Measurements from ENCODE around the gene ATG4B. TPM values are rescaled to one million over a fixed set of nuclear protein-coding genes. Genes with fewer than 3 reads are reported as not detected.

ATG4B gene
- total and polyA plus RNA-seq, 11 donors, result 35.9 to 75.1 (median 48.3) TPM

- intact Hi-C loops (cut with DNase I), result no loop called here
- H3K36me3 ChIP-seq, result peaks cover 0 to 83% (median 52%) of the 10 kb centered on the region in 9 donors
- H3K4me3 ChIP-seq, result no peak overlapping the region
- no peak overlapping the region for H3K27ac ChIP-seq
- peaks cover 0 to 13% (median 5%) of the 10 kb centered on the region in 12 donors for H3K4me1 ChIP-seq
- WGBS, 4 donors, result 91 to 96% (median 94%) methylated on average over 24 of the region's 24 CpGs
- DNase-seq, result peak in 1 of 5 donors; percentile 34
- no peak for ATAC-seq
- TF ChIP-seq POLR2A (IDR thresholded peaks at IDR 0.05) (no peak), CTCF (IDR thresholded peaks at IDR 0.05) (no peak)
- H3K9me3 ChIP-seq, result no peaks in the 10 kb centered on the region
- H3K27me3 ChIP-seq, result no peaks in the 10 kb centered on the region
Observed at GRCh38 chr2:241677392-241677791, 39.9 kb downstream of the ATG4B start.

- peak in 1 of 5 donors; percentile 28 for DNase-seq
- intact Hi-C loops (cut with DNase I), result no loop called here
- ATAC-seq, result no peak
- no peak overlapping the region for H3K4me3 ChIP-seq
- H3K27me3 ChIP-seq, result no peaks in the 10 kb centered on the region
- no peak overlapping the region for H3K27ac ChIP-seq
- peaks cover 0 to 13% (median 5%) of the 10 kb centered on the region in 12 donors for H3K4me1 ChIP-seq
- no peaks in the 10 kb centered on the region for H3K9me3 ChIP-seq
- no peak for TF ChIP-seq CTCF (IDR thresholded peaks at IDR 0.05)
- no peak for TF ChIP-seq POLR2A (IDR thresholded peaks at IDR 0.05)
- peaks cover 0 to 89% (median 46%) of the 10 kb centered on the region in 9 donors for H3K36me3 ChIP-seq
- 92 to 95% (median 94%) methylated on average over 18 of the region's 18 CpGs for WGBS, 4 donors
Observed at GRCh38 chr2:241678307-241678706, 40.8 kb downstream of the ATG4B start.

- H3K36me3 ChIP-seq, result peaks cover 0 to 92% (median 46%) of the 10 kb centered on the region in 9 donors
- H3K4me1 ChIP-seq, result peaks cover 0 to 11% (median 4%) of the 10 kb centered on the region in 12 donors
- DNase-seq (no peak), ATAC-seq (no peak)
- intact Hi-C loops (cut with DNase I), result no loop called here
- no peak for TF ChIP-seq CTCF (IDR thresholded peaks at IDR 0.05)
- TF ChIP-seq POLR2A (IDR thresholded peaks at IDR 0.05), result no peak
- 88 to 95% (median 94%) methylated on average over 22 of the region's 22 CpGs for WGBS, 4 donors
- H3K4me3 ChIP-seq, result no peak overlapping the region
- H3K9me3 ChIP-seq, result no peaks in the 10 kb centered on the region
- H3K27me3 ChIP-seq, result no peaks in the 10 kb centered on the region
- no peak overlapping the region for H3K27ac ChIP-seq
Observed at GRCh38 chr2:241678784-241679540, 41.5 kb downstream of the ATG4B start.

- H3K4me3 ChIP-seq, result no peak overlapping the region
- ATAC-seq (no peak), DNase-seq (no peak)
- no peak overlapping the region for H3K27ac ChIP-seq
- peaks cover 0 to 7% (median 2%) of the 10 kb centered on the region in 12 donors for H3K4me1 ChIP-seq
- peaks cover 0 to 91% (median 46%) of the 10 kb centered on the region in 9 donors for H3K36me3 ChIP-seq
- intact Hi-C loops (cut with DNase I), result no loop called here
- no peaks in the 10 kb centered on the region for H3K9me3 ChIP-seq
- 90 to 94% (median 93%) methylated on average over 12 of the region's 12 CpGs for WGBS, 4 donors
- H3K27me3 ChIP-seq, result no peaks in the 10 kb centered on the region
- TF ChIP-seq CTCF (IDR thresholded peaks at IDR 0.05) (no peak), POLR2A (IDR thresholded peaks at IDR 0.05) (no peak)
Observed at GRCh38 chr2:241680044-241680443, 42.6 kb downstream of the ATG4B start.

Data from heart left ventricle (tissue), 16 donors.